HG02759 (cell line): Measurements from ENCODE around the gene SEMA7A.
"Not testable (repeated sequence)": the region's sequence is repeated elsewhere in the genome, so short reads cannot be mapped to it uniquely, and the experiment has no call there.

ENCODE experiments used
- ATAC-seq: cut with Tn5 transposase; IDR thresholded peaks from one replicate; pipeline ENCODE4 v1.9.1; 2021; ENCODE audit warnings: mild to moderate bottlenecking, moderate library complexity; ENCODE audit not compliant: unreplicated experiment

The SEMA7A gene, protein sequence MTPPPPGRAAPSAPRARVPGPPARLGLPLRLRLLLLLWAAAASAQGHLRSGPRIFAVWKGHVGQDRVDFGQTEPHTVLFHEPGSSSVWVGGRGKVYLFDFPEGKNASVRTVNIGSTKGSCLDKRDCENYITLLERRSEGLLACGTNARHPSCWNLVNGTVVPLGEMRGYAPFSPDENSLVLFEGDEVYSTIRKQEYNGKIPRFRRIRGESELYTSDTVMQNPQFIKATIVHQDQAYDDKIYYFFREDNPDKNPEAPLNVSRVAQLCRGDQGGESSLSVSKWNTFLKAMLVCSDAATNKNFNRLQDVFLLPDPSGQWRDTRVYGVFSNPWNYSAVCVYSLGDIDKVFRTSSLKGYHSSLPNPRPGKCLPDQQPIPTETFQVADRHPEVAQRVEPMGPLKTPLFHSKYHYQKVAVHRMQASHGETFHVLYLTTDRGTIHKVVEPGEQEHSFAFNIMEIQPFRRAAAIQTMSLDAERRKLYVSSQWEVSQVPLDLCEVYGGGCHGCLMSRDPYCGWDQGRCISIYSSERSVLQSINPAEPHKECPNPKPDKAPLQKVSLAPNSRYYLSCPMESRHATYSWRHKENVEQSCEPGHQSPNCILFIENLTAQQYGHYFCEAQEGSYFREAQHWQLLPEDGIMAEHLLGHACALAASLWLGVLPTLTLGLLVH

DNA sequence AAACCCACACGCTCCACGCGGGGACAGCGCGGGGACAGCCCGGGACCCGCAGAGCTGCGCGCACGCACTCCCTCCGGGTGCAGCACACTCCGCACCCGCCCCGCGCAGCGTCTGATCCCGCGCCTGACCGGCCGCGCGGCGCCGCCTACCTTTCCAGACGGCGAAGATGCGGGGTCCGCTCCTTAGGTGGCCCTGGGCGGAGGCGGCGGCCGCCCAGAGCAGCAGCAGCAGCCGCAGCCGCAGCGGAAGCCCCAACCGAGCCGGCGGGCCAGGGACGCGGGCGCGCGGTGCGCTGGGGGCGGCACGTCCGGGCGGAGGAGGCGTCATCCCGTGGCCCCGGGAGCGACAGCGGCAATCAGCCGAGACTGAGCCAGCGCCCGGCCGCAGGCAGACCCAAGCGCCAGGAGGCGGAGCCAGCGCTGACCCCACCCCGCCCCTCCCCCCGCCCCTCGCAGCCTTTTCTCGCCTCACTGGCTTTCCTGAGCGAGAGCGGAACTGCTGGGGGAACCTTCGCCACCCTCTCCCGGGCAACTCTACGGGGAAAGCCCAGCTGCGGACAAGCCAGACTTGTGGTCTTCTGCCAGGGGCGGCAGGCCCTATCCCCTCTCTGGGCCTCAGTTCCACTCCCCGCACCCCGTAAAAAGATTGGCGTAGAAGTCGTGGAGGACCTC is at the start of gene SEMA7A:
Gene SEMA7A (minus strand): TSS at position 367 of the 671 bp plus-strand sequence. CDS start 40 bp downstream, at position 327.
- peak; percentile 75 for ATAC-seq

DNA sequence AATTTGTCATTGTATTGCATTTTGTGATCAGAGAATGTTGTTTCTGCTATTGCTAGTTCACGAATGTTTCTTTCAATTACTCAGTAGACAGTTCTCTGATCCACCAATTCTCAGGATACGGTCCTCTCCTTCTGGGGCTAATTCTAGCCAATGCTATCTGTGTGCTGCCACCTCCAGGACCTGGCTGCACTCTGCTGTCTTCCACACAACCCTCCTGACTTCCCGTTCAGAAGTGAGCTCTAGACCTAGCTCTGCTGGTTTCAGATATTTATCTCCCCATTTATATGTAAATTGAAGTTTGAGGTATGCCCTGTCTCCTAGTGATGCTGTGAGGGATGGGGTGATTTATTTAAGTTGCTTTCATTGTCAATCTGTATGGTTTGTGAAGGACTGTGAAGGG is 48.9 kb upstream of the SEMA7A start:
- no peak for ATAC-seq

DNA sequence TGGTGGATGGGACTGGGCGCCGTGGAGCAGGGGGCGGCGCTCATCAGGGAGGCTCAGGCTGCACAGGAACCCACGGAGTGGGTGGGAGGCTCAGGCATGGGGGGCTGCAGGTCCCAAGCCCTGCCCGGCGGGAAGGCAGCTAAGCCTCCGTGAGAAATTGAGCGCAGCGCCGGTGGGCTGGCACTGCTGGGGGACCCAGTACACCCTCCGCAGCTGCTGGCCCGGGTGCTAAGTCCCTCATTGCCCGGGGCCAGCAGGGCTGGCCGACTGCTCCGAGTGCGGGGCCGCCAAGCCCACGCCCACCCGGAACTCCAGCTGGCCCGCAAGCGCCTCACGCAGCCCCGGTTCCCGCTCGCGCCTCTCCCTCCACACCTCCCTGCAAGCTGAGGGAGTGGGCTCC is 46.6 kb upstream of the SEMA7A start:
- ATAC-seq, result not testable (repeated sequence)

DNA sequence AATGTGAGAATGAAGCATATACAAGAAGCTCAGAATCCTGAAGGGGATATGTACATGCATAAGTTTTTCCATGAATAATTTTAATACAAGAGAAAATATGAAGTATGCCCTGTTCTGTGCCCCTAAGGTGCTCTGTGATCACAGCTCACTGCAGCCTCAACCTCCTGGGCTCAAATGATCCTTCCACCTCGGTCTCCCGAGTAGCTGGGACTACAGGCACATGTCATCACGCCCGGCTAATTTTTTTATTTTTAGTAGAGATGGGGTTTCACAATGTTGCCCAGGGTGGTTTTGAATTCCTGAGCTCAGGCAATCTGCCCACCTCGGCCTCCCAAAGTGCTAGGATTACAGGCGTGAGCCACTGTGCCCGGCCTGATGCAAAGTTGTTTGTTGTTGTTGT is 37.9 kb upstream of the SEMA7A start:
- not testable (repeated sequence) for ATAC-seq

DNA sequence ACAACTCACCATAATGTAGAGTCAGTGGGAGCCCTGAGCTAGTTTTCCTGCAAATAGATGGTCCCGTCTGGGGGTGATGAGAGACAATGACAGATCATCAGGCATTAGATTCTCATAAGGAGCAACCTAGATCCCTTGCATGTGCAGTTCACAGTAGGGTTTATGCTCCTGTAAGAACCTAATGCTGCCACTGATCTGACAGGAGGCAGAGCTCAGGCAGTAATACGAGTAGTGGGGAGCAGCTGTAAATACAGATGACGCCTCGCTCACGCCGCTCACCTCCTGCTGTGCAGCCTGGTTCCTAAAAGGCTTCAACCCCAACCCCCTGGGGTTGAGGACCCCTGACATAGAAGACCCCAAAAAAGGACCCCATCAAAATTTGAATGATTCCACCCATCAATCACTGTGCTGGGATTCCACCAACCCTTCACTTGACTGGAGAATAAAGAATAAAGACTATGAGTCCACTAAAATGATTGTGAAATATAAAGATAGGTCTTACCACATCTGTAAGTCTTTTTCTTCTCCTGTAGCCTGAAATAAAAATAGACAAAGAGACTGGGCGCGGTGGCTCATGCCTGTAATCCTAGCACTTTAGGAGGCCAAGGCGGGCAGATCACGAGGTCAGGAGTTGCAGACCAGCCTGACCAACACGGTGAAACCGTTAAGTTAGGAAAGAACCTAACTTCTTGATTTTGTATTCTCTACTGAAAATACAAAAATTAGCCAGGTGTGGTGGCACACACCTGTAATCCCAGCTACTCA is 37.1 kb upstream of the SEMA7A start:
- no peak for ATAC-seq

DNA sequence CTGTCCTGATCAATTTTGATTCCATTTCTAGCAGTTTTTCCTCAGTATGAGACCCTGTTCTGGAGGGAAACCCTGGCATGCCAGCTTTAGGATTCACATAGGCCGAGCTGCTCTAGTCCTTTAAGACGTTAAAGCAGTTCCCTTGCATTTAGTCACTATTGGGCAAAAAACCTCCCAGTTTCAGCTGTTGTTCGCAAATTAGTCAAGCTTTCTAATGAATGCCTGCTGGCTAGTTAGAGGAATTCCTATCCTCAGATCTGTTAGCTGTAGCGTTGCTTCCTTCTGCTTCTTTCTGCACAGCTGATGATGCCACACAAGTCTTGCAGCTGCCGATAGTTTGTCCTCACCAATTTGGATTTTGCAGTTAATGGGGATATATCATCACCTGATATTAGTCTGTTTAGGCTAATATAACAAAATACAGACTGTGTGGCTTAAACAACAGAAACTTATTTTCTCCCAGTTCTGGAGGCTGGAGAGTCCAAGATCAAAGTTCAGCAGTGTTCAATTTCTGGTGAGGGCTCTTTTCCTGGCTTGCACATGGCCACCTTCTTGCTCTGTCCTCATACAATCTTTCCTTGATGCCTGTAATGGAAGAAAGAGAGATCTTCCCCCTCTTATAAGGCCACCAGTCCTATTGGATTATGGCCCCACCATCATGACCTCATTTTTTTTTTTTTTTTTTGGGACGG is 34.7 kb upstream of the SEMA7A start:
- ATAC-seq, result no peak

DNA sequence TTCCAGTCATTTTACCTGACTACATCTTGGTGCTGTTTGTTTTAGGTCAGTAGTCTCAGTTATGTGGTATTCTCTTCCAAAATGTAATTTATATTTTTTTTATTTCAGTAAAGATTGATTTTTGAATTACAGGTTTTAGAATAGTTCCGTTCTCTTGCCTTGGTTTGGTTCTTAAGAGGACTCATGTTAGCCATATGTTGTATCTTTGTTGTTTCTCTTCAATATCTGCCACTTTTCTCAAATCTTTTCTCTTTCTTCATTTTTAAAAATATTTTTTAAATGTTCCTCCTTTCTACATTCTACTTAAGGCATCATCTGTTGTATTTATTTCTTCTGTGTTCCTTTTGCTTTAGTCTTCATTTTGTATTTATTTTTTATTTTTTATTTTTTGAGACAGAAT is 32.8 kb upstream of the SEMA7A start:
- no peak for ATAC-seq

DNA sequence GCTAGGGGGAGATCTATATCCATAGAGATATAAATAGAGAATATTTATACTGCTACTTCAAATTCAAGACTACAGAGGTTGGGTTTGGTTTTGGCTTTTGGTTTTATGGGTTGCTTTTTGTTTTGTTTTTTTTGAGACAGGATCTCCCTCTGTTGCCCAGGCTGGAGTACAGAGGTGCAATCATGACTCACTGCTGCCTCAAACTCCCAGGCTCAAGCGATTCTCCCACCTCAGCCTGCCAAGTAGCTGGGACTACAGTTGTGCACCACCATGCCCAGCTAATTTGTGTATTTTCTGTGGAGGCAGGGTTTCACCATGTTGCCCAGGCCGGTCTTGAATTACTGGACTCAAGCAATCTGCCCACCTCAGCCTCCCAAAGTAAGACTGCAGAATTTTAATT is 31.1 kb upstream of the SEMA7A start:
- no peak for ATAC-seq

DNA sequence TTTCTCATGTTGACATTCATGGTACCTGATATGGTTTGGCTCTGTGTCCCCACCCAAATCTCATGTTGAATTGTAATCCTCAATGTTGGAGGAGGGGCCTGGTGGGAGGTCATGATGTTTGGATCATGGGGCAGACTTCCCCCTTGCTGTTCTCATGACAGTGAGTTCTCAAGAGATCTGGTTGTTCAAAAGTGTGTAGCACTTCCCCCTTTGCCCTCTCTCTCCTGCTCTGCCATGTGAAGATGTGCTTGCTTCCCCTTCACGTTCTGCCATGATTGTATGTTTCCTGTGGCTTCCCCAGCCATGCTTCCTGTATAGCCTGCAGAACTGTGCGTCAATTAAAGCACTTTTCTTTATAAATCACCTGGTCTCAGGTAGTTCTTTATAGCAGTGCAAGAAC is 30.5 kb upstream of the SEMA7A start:
- ATAC-seq, result no peak

DNA sequence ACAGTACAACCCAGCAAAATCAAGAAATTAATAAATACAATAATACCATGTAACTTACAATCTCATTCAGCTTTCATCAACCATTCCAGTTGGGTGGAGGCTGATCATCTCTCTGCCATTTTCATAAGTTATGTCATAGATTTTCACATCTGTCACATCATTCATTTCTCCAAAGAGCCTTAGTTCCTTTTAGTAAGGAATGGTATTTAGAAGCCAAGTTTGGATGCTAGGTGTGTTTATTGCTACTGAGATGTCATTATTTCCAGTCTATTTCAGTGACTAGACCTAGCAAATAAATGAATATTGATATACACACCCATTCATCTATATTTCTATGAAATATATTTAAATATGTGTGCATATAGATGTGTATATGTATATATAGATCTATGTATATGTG is 29.9 kb upstream of the SEMA7A start:
- no peak for ATAC-seq

DNA sequence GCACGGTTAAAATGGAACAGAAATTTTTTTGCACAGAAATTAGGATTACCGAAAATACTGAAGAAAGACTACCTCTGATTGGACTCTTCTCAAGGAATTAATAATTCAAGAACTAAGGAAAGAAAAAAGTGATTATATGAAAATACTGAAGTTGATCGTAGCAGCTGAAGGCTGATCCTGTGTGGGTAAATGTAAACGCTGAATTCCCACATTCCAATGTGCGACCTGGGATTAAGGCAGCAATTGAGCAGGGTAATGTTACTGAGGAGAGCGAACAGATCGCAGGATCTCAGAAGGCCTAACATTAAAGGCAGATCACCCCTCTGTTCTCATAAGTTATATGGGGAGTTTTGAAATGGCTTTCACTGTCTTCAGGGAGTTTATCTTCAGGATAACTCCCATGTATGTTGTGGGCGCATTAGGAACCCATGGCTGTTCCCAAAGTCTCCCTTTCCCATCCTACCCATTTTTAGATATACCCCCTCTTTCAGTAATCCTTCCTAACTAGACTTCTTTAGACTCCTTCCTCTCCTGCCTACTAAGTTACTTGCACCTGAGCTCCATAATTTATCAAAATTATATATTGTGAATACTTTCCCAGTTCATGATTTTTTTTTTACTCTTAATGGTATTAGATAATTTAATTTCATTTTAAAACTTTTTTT is 28.2 kb upstream of the SEMA7A start:
- ATAC-seq, result no peak

DNA sequence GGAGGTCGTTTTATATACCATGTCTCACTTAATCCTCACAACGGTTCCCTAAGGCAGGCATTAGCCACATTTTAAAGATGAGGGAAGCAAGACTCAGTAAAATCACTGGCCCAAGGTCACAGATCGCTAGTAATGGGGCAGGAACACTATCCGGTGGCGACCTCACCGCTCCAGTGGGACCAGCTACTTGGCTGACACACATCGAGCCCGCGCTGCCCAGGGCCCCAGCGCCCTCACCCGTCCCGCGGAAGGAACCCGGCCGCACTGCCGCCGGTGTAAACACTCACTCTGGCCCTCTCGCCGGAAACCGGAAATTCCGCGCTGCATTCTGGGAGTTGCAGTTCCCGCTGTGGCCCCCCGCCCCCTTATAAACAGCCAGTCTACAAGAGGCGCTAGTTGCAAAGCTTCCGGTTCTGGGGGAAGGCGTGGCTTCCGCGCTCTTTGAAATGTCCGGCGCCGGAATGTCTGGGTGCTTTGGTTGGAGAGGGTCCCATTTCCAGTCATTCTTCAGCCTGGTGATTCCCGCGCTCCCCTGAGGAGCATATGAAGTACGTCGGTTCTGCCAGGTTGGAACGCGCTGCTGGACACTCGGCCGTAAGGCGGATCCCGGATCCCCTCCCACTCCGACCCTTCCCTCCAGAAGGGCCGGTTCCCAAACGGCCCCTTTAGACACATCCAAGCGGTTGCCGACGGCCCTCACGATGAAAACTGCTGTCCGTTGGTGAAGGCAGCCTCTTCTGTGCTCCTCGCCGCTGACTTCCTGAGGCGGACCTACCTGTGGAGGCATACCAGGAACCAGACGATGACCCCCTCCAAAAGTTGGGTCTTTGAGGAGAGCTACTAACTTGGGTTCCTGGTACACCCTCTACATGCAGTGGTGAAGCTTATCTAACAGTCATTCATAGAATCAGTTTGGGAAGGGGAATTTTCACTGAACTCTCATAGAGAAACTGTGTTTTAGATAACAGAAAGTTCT is 27.4 kb upstream of the SEMA7A start, which contains the start of gene UBL7:
Gene UBL7 (minus strand): TSS at position 290 of the 976 bp plus-strand sequence. CDS start 2,293 bp downstream, outside the sequence.
- peak; percentile 90 for ATAC-seq

DNA sequence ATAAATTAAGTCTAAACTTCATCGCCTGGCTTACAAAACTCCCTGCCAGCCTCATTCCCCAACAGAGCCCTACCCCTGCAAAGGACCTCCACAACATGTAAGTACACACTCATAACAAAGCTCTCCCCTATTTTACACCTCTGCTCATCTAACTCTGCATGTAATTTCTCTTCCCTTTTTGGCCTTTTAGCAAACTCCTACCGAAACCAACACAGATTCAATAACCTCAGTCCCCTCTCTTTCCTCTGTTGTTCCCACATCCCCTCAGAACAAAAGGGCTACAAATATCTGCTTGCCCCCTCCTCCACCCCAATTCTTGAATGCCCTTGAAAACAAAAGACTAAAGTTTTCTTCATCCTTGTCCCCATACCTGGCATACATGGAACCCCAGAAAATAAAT is 26.5 kb upstream of the SEMA7A start:
- ATAC-seq, result no peak

DNA sequence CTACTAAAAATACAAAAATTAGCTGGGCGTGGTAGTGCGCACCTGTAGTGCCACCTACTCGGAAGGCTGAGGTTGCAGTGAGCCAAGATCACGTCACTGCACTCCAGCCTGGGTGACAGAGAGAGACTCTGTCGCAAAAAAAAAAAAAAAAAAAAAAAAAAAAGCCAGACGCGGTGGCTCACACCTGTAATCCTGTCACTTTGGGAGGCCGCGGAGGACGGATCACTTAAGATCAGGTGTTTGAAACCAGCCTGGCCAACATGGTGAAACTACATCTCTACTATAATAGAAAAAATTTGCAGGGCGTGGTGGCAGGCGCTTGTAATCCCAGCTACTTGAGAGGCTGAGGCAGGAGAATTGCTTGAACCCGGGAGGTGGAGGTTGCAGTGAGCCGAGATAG is 26.0 kb upstream of the SEMA7A start:
- ATAC-seq, result not testable (repeated sequence)

DNA sequence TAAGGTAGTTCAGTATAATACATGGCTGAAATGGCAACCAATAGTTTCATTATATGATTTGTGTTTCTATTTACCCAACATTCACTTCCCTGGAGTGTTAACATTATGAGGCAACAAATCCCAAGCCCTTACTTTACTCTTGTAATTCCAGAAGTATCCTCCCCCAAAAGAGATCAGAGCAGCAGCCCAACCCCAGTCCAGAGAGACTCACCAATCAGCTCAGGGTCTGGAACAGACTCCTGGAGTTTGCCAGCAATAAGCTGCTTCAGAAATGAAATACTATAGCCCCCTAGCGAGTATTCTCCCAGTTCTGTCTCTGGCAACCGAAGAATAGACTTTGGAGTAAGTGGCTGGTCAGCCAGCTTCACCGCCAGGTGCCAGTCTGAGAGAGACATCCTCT is 24.7 kb upstream of the SEMA7A start:
- no peak for ATAC-seq

DNA sequence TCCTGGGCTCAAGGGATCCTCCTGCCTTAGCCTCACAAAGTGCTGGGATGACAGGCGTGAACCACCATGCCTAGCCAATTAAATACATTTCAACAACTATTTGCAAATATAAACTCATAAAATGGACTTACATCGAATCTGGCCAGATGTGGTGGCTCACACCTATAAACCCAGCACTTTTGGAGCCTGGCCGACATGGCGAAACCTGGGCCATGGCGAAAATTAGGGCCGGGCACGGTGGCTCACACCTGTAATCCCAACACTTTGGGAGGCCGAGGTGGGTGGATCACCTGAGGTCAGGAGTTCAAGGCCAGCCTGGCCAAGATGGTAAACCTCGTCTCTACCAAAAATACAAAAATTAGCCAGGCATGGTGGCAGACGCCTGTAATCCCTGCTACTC is 23.3 kb upstream of the SEMA7A start:
- ATAC-seq, result not testable (repeated sequence)

DNA sequence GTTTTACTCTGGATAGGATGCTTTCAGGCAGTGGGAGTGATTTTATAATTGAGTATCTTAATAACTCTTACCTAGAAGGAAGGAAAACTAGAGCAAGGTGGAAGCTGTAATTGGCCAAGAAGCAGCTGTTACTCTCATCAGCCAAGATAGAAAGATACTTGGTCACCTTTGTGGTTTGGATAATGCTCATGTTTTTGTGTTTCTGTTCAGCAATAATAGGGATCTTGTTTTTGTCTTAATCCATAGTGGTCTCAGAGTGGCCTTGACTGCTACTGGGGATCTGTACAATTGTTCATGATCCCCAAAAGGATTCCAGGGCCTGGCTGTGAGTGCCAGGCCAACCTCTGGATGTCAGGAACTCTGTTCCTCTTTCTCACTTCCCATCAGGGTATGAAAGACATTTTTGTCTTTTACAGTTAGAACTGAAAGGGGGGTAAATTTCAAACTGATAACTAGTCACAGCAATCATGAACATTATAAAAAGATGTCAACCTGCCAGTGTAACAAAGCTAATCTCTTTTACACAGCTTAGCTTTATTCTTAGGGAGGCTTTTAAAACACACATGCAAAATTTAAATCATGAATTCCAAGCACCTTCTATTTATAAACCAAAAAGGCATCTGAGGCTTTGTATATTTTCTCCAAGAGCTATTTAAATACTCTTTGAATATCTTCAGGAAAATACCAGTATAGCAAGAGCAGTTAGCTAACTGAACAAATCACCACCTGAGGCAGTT is 21.2 kb upstream of the SEMA7A start:
- ATAC-seq, result no peak
